Natural killer cell (primary cell): ENCODE measurements around the gene GGT7. TPM values are rescaled to one million over a fixed set of nuclear protein-coding genes. Genes with fewer than 3 reads are reported as not detected.

Experiments used
- ATAC-seq, 3 donors: fragments of 150-1000 bp in 2 of 3; fragments of 200-7000 bp in 1 of 3; cut with Tn5 transposase; 1 replicate in 1 of 3; 2 replicates in 2 of 3; pipeline ENCODE4 v1.10.0; 2021; ENCODE audit warnings: mild to moderate bottlenecking in 2 of 3, moderate library complexity in 2 of 3
- DNase-seq, 2 donors: peaks; one replicate each; pipeline versions ENCODE4 v3.0.0 to v3.0.0-alpha.2; 2013 to 2021; ENCODE audit warnings: mixed read lengths in 1 of 2
- H3K27ac ChIP-seq: one replicate; pipeline ENCODE4 v1.5.1; 2013; ENCODE audit warnings: mild to moderate bottlenecking, low read length
- H3K27me3 ChIP-seq: one replicate; pipeline ENCODE4 v1.6.1; 2013; ENCODE audit warnings: low read length; ENCODE audit not compliant: control insufficient read depth, insufficient read depth
- H3K36me3 ChIP-seq: one replicate; pipeline ENCODE4 v1.6.1; 2013; ENCODE audit warnings: low read length; ENCODE audit not compliant: control insufficient read depth, insufficient read depth
- H3K4me1 ChIP-seq: one replicate; pipeline ENCODE4 v1.6.1; 2013; ENCODE audit warnings: low read length; ENCODE audit not compliant: control insufficient read depth, insufficient read depth
- H3K4me3 ChIP-seq: one replicate; pipeline ENCODE4 v1.5.1; 2013; ENCODE audit warnings: low read length
- H3K9me3 ChIP-seq: one replicate; pipeline ENCODE4 v1.6.1; 2013; ENCODE audit warnings: low read length; ENCODE audit not compliant: control insufficient read depth, insufficient read depth
- H3K27ac Mint-ChIP-seq, 2 donors: one replicate each; pipeline ENCODE4 v1.8.0; 2022; ENCODE audit warnings: mild to moderate bottlenecking in 2 of 2, mixed read lengths in 2 of 2, moderate library complexity in 1 of 2
- H3K27me3 Mint-ChIP-seq, 2 donors: one replicate each; pipeline ENCODE4 v1.8.0; 2022; ENCODE audit warnings: low read depth in 2 of 2, mixed read lengths in 2 of 2
- H3K36me3 Mint-ChIP-seq: one replicate; pipeline ENCODE4 v1.8.0; 2022; ENCODE audit warnings: mixed read lengths
- H3K4me1 Mint-ChIP-seq, 2 donors: one replicate each; pipeline ENCODE4 v1.8.0; 2022; ENCODE audit warnings: mixed read lengths in 2 of 2
- H3K4me3 Mint-ChIP-seq: one replicate; pipeline ENCODE4 v1.8.0; 2022; ENCODE audit warnings: mild to moderate bottlenecking, moderate library complexity, mixed read lengths
- H3K9me3 Mint-ChIP-seq, 2 donors: one replicate each; pipeline ENCODE4 v1.8.0; 2022; ENCODE audit warnings: mixed read lengths in 2 of 2
- WGBS: methylation state at CpG from one replicate; pipeline ENCODE4 v1.1.7; 2013; ENCODE audit warnings: missing lambda C conversion rate; ENCODE audit not compliant: insufficient coverage; 5-methylcytosine and 5-hydroxymethylcytosine counted together
- intact Hi-C: fragments of 100-400 bp; cut with micrococcal nuclease; formaldehyde crosslinking; loops from one replicate; pipeline ENCODE4 v1.14.2; 2022
- total RNA-seq, 4 donors: library from RNA; stranded (reverse); fragments of 120-200 nt in 1 of 4; gene quantifications; one replicate each; pipeline versions ENCODE4 v1.2.3 to v1.2.4, GENCODE V29; 2013 to 2022
- TF ChIP-seq, protein P1 (sequence below): fragments of 200-600 bp; IDR thresholded peaks from one replicate; pipeline ENCODE4 v1.8.0; 2022; ENCODE audit warnings: antibody characterized with exemption

GGT7 gene
- total RNA-seq, 3 donors from 2014 or later (not counting 1 experiment from before 2014, with no cell fraction given): 7.4 to 12.8 (median 12.1) TPM

GRCh38 chr20:34863421-34863965 lies 9.2 kb downstream of the GGT7 start:
- WGBS: 95% methylated on average over 32 of the region's 32 CpGs
- no peaks in the 10 kb centered on the region for H3K4me1 ChIP-seq

GRCh38 chr20:34862724-34863123 lies 9.9 kb downstream of the GGT7 start:
- Mint-ChIP-seq H3K4me1 (no peaks in the 10 kb centered on the region), H3K4me3 (no peak overlapping the region), H3K36me3 (no peaks in the 10 kb centered on the region), H3K9me3 (no peaks in the 10 kb centered on the region), H3K27ac (no peak overlapping the region), H3K27me3 (no peaks in the 10 kb centered on the region)
- Histone ChIP-seq H3K36me3 (no peaks in the 10 kb centered on the region), H3K27ac (no peak overlapping the region), H3K9me3 (no peaks in the 10 kb centered on the region), H3K4me3 (no peak overlapping the region), H3K4me1 (no peaks in the 10 kb centered on the region), H3K27me3 (no peaks in the 10 kb centered on the region)
- no peak for DNase-seq
- WGBS: 94% methylated on average over 12 of the region's 12 CpGs
- TF ChIP-seq, protein P1, sequence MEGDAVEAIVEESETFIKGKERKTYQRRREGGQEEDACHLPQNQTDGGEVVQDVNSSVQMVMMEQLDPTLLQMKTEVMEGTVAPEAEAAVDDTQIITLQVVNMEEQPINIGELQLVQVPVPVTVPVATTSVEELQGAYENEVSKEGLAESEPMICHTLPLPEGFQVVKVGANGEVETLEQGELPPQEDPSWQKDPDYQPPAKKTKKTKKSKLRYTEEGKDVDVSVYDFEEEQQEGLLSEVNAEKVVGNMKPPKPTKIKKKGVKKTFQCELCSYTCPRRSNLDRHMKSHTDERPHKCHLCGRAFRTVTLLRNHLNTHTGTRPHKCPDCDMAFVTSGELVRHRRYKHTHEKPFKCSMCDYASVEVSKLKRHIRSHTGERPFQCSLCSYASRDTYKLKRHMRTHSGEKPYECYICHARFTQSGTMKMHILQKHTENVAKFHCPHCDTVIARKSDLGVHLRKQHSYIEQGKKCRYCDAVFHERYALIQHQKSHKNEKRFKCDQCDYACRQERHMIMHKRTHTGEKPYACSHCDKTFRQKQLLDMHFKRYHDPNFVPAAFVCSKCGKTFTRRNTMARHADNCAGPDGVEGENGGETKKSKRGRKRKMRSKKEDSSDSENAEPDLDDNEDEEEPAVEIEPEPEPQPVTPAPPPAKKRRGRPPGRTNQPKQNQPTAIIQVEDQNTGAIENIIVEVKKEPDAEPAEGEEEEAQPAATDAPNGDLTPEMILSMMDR: no peak
- intact Hi-C loops: no loop called here
- ATAC-seq: no peak

More at GRCh38 chr20:34863421-34863965, 9.2 kb downstream of the GGT7 start:
- Histone ChIP-seq H3K4me3 (no peak overlapping the region), H3K36me3 (no peaks in the 10 kb centered on the region), H3K27me3 (no peaks in the 10 kb centered on the region), H3K9me3 (no peaks in the 10 kb centered on the region), H3K27ac (no peak overlapping the region)
- ATAC-seq (no peak), DNase-seq (no peak)
- H3K27me3 Mint-ChIP-seq: no peaks in the 10 kb centered on the region
- no peaks in the 10 kb centered on the region for H3K4me1 Mint-ChIP-seq
- no peak overlapping the region for H3K4me3 Mint-ChIP-seq
- intact Hi-C loops: no loop called here
- TF ChIP-seq, protein P1: no peak
- no peak overlapping the region for H3K27ac Mint-ChIP-seq
- no peaks in the 10 kb centered on the region for H3K9me3 Mint-ChIP-seq
- H3K36me3 Mint-ChIP-seq: no peaks in the 10 kb centered on the region

GRCh38 chr20:34861386-34862084 lies 11.1 kb downstream of the GGT7 start:
- ATAC-seq: no peak
- Mint-ChIP-seq H3K36me3 (no peaks in the 10 kb centered on the region), H3K9me3 (no peaks in the 10 kb centered on the region), H3K27ac (no peak overlapping the region), H3K4me1 (no peaks in the 10 kb centered on the region), H3K4me3 (no peak overlapping the region), H3K27me3 (no peaks in the 10 kb centered on the region)
- intact Hi-C loops: no loop called here
- DNase-seq: no peak
- Histone ChIP-seq H3K4me1 (no peaks in the 10 kb centered on the region), H3K27ac (no peak overlapping the region), H3K27me3 (no peaks in the 10 kb centered on the region), H3K4me3 (no peak overlapping the region), H3K9me3 (no peaks in the 10 kb centered on the region), H3K36me3 (no peaks in the 10 kb centered on the region)
- TF ChIP-seq, protein P1: no peak
- 86% methylated on average over 4 of the region's 7 CpGs for WGBS
